HG03460 (cell line): ENCODE results near the gene FNDC4.
"Not testable (repeated sequence)": the region's sequence is repeated elsewhere in the genome, so short reads cannot be mapped to it uniquely, and the experiment has no call there.

Experiments used
- ATAC-seq: cut with Tn5 transposase; IDR thresholded peaks from one replicate; pipeline ENCODE4 v1.9.1; 2021; ENCODE audit not compliant: unreplicated experiment

Gene FNDC4, protein sequence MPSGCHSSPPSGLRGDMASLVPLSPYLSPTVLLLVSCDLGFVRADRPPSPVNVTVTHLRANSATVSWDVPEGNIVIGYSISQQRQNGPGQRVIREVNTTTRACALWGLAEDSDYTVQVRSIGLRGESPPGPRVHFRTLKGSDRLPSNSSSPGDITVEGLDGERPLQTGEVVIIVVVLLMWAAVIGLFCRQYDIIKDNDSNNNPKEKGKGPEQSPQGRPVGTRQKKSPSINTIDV

GRCh38 chr2:27494944-27495554 is at the start of gene FNDC4:
FNDC4 (minus strand) TSS chr2:27495200; CDS start chr2:27494679, 521 bp downstream.
- no peak for ATAC-seq

- no peak for ATAC-seq
Measured at GRCh38 chr2:27544143-27544821, 49.3 kb upstream of the FNDC4 start.

DNA sequence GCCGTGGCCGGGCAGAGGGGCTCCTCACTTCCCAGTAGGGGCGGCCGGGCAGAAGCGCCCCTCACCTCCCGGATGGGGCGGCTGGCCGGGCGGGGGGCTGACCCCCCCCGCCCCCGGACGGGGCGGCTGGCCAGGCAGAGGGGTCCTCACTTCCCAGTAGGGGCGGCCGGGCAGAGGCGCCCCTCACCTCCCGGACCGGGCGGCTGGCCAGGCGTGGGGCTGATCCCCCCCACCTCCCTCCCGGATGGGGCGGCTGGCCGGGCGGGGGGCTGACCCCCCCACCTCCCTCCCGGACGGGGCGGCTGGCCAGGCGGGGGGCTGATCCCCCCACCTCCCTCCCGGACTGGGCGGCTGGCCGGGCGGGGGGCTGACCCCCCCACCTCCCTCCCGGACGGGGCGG is 44.6 kb upstream of the FNDC4 start:
- not testable (repeated sequence) for ATAC-seq

GRCh38 chr2:27538839-27539450 is 43.9 kb upstream of the FNDC4 start:
- ATAC-seq, result not testable (repeated sequence)

GRCh38 chr2:27537287-27537686 is 42.3 kb upstream of the FNDC4 start:
- ATAC-seq, result no peak

GRCh38 chr2:27531983-27532382 is 37.0 kb upstream of the FNDC4 start:
- no peak for ATAC-seq

GRCh38 chr2:27527182-27527581 is 32.2 kb upstream of the FNDC4 start:
- no peak for ATAC-seq

DNA sequence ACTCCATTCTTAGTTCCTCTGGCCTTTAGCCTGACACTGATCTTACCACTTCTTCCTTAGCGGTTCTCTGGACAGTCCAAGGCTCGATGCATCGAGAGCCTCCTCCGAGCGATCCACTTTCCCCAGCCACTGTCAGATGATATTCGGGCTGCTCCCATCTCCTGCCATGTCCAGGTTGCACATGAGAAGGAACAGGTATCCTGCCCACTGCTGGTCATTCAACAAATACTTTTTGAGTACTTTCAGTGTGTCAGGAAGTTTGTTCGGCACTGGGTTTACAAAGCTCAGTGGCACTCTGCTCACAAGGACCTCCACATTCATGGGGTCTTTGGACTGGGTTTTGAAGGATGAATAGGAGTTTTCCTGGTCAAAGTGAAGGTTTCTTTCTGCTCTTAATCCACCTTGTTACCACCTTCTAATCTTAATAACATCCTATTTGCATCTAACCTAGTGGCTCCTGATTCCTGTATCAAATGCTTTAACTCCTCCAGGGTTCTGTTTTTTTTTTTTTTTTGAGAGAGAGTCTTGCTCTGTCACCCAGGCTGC is 27.5 kb upstream of the FNDC4 start:
- no peak for ATAC-seq

DNA sequence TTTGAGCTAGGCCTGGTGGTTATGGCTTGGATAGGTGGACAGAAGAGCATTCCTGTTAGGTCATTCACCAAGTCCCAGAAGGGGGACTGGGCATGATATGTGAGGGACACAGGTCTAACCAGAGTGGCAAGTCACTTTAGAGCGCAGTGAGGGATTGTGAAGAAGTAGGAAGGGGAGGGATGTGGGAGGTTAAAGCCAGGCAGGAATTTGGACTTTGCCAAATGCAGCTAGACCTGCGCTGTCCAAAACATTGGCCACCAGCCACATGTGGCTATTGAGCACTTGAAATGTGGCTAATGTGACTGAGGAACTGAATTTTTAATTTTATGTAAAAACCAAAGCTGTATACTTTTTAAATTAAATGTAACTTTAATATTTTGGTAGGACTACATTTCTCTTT is 25.3 kb upstream of the FNDC4 start:
- ATAC-seq, result no peak

DNA sequence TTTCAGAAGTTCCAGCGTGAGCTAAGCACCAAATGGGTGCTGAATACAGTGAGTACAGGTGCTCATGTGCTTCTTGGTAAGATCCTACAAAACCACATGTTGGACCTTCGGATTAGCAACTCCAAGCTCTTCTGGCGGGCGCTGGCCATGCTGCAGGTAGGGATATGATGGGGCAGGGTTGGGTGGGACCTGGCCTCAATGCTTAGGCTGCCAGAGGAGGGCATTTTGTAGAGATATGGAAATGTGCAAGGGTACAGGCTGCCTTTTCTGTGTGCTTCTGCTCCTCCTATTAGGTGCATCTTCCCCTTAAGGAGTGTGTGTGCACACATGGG is 23.7 kb upstream of the FNDC4 start:
- ATAC-seq, result no peak

DNA sequence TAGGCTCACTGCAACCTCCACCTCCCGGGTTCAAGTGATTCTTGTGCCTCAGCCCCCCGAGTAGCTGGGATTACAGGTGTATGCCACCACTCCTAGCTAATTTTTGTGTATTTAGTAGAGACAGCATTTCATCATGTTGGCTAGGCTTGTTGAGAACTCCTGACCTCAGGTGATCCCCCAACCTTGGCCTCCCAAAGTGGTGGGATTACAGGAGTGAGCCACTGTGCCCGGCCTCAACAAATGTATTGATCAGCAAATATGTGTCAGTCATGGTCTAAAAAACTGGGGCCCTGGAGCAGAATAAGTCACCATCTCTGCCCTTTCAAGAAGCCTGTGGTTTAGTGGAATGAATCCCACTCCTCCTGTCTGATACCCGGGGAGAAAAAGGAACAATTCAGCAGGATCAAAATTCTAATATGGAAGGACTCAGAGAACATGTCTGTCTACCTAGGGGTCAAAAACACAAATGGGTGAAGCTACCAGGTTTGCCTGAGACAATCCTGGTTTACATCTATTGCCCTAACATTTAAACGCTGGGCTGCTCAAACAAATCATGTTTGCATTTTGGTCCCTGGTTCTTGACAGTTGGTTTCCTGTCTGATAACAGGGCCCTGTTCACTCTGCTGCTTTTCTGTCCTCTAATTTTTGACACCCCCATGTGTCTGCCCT is 23.2 kb upstream of the FNDC4 start:
- no peak for ATAC-seq

DNA sequence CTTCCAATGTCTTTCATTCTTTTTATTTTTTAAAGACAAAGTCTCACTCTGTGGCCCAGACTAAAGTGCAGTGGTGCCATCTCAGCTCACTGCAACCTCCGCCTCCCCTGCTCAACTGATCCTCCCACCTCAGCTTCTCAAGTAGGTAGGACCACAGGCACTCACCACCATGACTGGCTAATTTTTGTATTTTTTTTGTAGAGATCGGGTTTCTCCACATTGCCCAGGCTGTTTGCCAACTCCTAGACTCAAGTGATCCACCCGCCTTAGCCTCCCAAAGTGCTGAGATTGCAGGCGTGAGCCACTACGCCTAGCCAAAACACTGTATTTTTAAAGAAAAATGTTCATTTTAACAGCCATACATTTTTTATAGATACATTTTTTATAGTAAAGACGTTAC is 14.3 kb upstream of the FNDC4 start:
- no peak for ATAC-seq

DNA sequence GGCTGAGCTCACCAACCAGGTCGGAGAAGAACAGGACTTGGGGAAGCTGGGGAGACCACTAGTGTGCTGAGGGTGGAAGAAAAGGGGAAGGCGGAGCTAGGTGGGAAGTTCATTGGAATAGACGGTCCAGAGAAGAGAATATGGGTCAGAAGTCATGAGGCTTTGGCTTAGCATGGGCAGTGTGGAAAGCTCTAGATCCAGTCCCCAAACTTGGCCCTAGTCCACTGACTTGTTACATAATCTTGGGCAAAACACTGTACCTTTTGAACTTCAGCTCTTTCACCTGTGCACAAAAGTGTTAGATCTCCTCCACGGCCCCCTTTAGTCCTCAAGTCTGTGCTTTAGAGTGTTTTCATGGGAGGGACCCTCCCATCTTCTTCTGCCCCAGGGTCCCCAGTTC is 12.3 kb upstream of the FNDC4 start:
- no peak for ATAC-seq

DNA sequence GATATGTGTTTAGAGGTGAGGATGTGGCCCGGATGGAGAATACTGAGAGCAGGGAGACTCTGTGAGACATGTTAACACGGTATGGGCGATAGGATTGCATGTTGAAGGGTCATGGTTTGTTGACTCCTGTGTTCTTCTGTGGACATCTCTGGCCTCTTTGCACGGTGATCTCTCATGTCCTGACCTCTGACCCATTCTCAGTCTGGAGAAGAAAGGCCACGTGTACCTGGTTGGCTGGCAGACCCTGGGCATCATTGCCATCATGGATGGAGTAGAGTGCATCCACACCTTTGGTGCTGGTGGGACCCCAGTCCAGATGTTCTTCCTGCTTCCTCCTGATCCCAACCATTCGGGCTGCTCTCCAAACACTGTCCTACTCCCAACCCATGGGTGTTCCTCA is 11.6 kb upstream of the FNDC4 start:
- no peak for ATAC-seq

- ATAC-seq, result no peak
Measured at GRCh38 chr2:27502142-27502541, 7.1 kb upstream of the FNDC4 start.

- ATAC-seq, result no peak
Measured at GRCh38 chr2:27501042-27501441, 6.0 kb upstream of the FNDC4 start.

GRCh38 chr2:27498975-27499374 is 4.0 kb upstream of the FNDC4 start:
- ATAC-seq, result no peak

DNA sequence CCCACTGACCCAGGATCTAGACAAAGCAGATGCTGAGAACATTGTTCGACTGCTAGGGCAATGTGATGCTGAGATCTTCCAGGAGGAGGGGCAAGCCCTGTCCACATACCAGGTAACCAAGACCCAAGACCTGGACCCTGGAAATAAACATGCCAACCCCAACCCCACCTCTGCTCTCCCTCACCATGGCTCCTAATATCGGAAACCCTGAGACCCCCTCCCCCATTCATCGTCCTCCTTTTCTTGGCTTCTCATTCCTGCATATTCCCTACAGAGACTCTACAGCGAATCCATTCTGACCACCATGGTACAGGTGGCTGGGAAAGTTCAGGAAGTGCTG is 2.3 kb upstream of the FNDC4 start:
- no peak for ATAC-seq

- ATAC-seq, result no peak
Measured at GRCh38 chr2:27496357-27497287, 1.6 kb upstream of the FNDC4 start, which contains the start of gene GCKR. GCKR (plus strand) TSS chr2:27496839; CDS start chr2:27496905, 66 bp downstream.

DNA sequence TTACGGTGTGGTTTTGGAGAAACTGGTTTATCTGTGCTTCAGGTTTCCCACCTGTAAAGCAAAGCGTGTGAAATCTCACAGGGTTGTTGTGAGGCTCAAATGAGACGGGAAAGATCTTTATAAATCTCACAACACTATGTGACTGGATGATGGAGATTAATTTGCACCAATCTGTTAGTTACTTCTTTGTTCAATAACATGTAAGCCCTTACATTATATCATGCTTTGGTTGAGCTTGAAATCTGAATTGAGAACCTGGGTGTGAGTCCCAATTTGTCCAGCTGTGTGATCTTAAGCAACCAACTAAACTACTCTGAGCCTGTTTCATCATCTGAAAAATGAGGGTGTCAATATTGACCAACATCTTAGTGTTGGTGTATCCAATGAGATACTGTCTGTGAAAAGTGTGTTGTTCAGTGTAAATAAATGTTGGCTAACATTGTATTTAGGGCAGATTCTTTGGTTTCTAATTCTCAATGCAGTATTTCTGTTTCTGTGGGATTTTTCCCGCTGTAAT is 898 bp upstream of the FNDC4 start:
- ATAC-seq, result no peak
